ENCODE results near the gene KRT36.

The KRT36 gene

GRCh38 chr17:41516147-41516829 is 26.6 kb upstream of the KRT36 start:
- Mint-ChIP-seq H3K9me3 (no peaks in the 10 kb centered on the region), H3K36me3 (ENCODE audit: low read depth) (no peaks in the 10 kb centered on the region), H3K4me1 (no peaks in the 10 kb centered on the region), H3K4me3 (no peak overlapping the region), H3K27ac (no peak overlapping the region), H3K27me3 (peaks cover 1% of the 10 kb centered on the region)
- DNase-seq, result no peak
- ATAC-seq, result no peak

GRCh38 chr17:41513168-41513547 is 23.4 kb upstream of the KRT36 start:
- no peaks in the 10 kb centered on the region for H3K4me1 Mint-ChIP-seq
- H3K27ac Mint-ChIP-seq, result no peak overlapping the region
- DNase-seq (no peak), ATAC-seq (no peak)
- no peak overlapping the region for H3K4me3 Mint-ChIP-seq
- no peaks in the 10 kb centered on the region for H3K36me3 Mint-ChIP-seq (ENCODE audit: low read depth)
- H3K27me3 Mint-ChIP-seq, result peaks cover 1% of the 10 kb centered on the region
- no peaks in the 10 kb centered on the region for H3K9me3 Mint-ChIP-seq

- H3K9me3 Mint-ChIP-seq, result no peaks in the 10 kb centered on the region
- H3K27me3 Mint-ChIP-seq, result no peaks in the 10 kb centered on the region
- no peak overlapping the region for H3K27ac Mint-ChIP-seq
- H3K4me3 Mint-ChIP-seq, result no peak overlapping the region
- ATAC-seq (no peak), DNase-seq (no peak)
- H3K4me1 Mint-ChIP-seq, result no peaks in the 10 kb centered on the region
- H3K36me3 Mint-ChIP-seq (ENCODE audit: low read depth), result no peaks in the 10 kb centered on the region
Measured at GRCh38 chr17:41512546-41513167, 22.9 kb upstream of the KRT36 start.

- no peak for ATAC-seq
- H3K4me3 Mint-ChIP-seq, result no peak overlapping the region
Measured at GRCh38 chr17:41511716-41512115, 22.0 kb upstream of the KRT36 start.

GRCh38 chr17:41511116-41511515 is 21.4 kb upstream of the KRT36 start:
- H3K9me3 Mint-ChIP-seq, result no peaks in the 10 kb centered on the region
- no peaks in the 10 kb centered on the region for H3K27me3 Mint-ChIP-seq
- H3K4me1 Mint-ChIP-seq, result no peaks in the 10 kb centered on the region
- DNase-seq, result no peak
- H3K4me3 Mint-ChIP-seq, result no peak overlapping the region
- no peak overlapping the region for H3K27ac Mint-ChIP-seq
- no peaks in the 10 kb centered on the region for H3K36me3 Mint-ChIP-seq (ENCODE audit: low read depth)
- no peak for ATAC-seq

More at GRCh38 chr17:41511716-41512115, 22.0 kb upstream of the KRT36 start:
- H3K4me1 Mint-ChIP-seq, result no peaks in the 10 kb centered on the region
- H3K9me3 Mint-ChIP-seq, result no peaks in the 10 kb centered on the region
- no peaks in the 10 kb centered on the region for H3K27me3 Mint-ChIP-seq
- no peak overlapping the region for H3K27ac Mint-ChIP-seq
- H3K36me3 Mint-ChIP-seq (ENCODE audit: low read depth), result no peaks in the 10 kb centered on the region
- no peak for DNase-seq

- Mint-ChIP-seq H3K27me3 (no peaks in the 10 kb centered on the region), H3K36me3 (ENCODE audit: low read depth) (no peaks in the 10 kb centered on the region), H3K9me3 (no peaks in the 10 kb centered on the region), H3K4me1 (no peaks in the 10 kb centered on the region), H3K4me3 (no peak overlapping the region), H3K27ac (no peak overlapping the region)
- DNase-seq (no peak), ATAC-seq (no peak)
Measured at GRCh38 chr17:41510251-41511065, 20.7 kb upstream of the KRT36 start.

GRCh38 chr17:41507315-41507880 is 17.7 kb upstream of the KRT36 start:
- H3K4me3 Mint-ChIP-seq, result no peak overlapping the region
- no peaks in the 10 kb centered on the region for H3K36me3 Mint-ChIP-seq (ENCODE audit: low read depth)
- no peak overlapping the region for H3K27ac Mint-ChIP-seq
- H3K27me3 Mint-ChIP-seq, result no peaks in the 10 kb centered on the region
- no peaks in the 10 kb centered on the region for H3K9me3 Mint-ChIP-seq
- no peaks in the 10 kb centered on the region for H3K4me1 Mint-ChIP-seq
- DNase-seq (no peak), ATAC-seq (no peak)

- Mint-ChIP-seq H3K9me3 (no peaks in the 10 kb centered on the region), H3K36me3 (ENCODE audit: low read depth) (no peaks in the 10 kb centered on the region), H3K27me3 (no peaks in the 10 kb centered on the region), H3K4me3 (no peak overlapping the region), H3K4me1 (no peaks in the 10 kb centered on the region), H3K27ac (no peak overlapping the region)
- no peak for ATAC-seq
- no peak for DNase-seq
Measured at GRCh38 chr17:41505809-41506767, 16.4 kb upstream of the KRT36 start.

- no peak within 1 kb of the TSS for H3K4me3 Mint-ChIP-seq
- H3K9me3 Mint-ChIP-seq, result no peaks in the 10 kb centered on the region
- DNase-seq (no peak), ATAC-seq (no peak)
- no peaks in the 10 kb centered on the region for H3K27me3 Mint-ChIP-seq
- H3K4me1 Mint-ChIP-seq, result peaks cover 2% of the 10 kb centered on the region
- no peaks in the 10 kb centered on the region for H3K36me3 Mint-ChIP-seq (ENCODE audit: low read depth)
- H3K27ac Mint-ChIP-seq, result no peak within 1 kb of the TSS
Measured at GRCh38 chr17:41505007-41505808, 15.5 kb upstream of the KRT36 start, which contains the start of gene KRT13. Gene KRT13 (minus strand): TSS chr17:41505612. CDS start chr17:41505550, 62 bp downstream.

GRCh38 chr17:41504246-41504977 is 14.7 kb upstream of the KRT36 start:
- no peak overlapping the region for H3K27ac Mint-ChIP-seq

GRCh38 chr17:41503202-41503601 is 13.5 kb upstream of the KRT36 start:
- no peaks in the 10 kb centered on the region for H3K9me3 Mint-ChIP-seq
- peaks cover 2% of the 10 kb centered on the region for H3K4me1 Mint-ChIP-seq
- peaks cover 2% of the 10 kb centered on the region for H3K27me3 Mint-ChIP-seq
- ATAC-seq (no peak), DNase-seq (no peak)
- H3K4me3 Mint-ChIP-seq, result no peak overlapping the region
- H3K36me3 Mint-ChIP-seq (ENCODE audit: low read depth), result no peaks in the 10 kb centered on the region
- H3K27ac Mint-ChIP-seq, result no peak overlapping the region

More at GRCh38 chr17:41504246-41504977, 14.7 kb upstream of the KRT36 start:
- Mint-ChIP-seq H3K27me3 (peaks cover 1% of the 10 kb centered on the region), H3K4me3 (no peak overlapping the region), H3K36me3 (ENCODE audit: low read depth) (no peaks in the 10 kb centered on the region), H3K9me3 (no peaks in the 10 kb centered on the region), H3K4me1 (peaks cover 2% of the 10 kb centered on the region)
- ATAC-seq, result no peak
- no peak for DNase-seq

- Mint-ChIP-seq H3K27me3 (peaks cover 2% of the 10 kb centered on the region), H3K4me1 (peaks cover 10% of the 10 kb centered on the region), H3K4me3 (no peak overlapping the region), H3K27ac (no peak overlapping the region), H3K36me3 (ENCODE audit: low read depth) (no peaks in the 10 kb centered on the region), H3K9me3 (no peaks in the 10 kb centered on the region)
- DNase-seq (no peak), ATAC-seq (no peak)
Measured at GRCh38 chr17:41500131-41500911, 10.6 kb upstream of the KRT36 start.

Data from activated naive CD8-positive, alpha-beta T cell treated with anti-CD3 and anti-CD28 coated beads, Interleukin-2, amount 50 U/mL, for 24 hours (primary cell).